ENCODE results near the gene DKKL1. TPM values are rescaled to one million over a fixed set of nuclear protein-coding genes. Genes with fewer than 3 reads are reported as not detected.

The DKKL1 gene
- total and polyA plus RNA-seq, 2 of the 4 experiments (the other 2 are of a cell fraction), result 0.67 TPM; not detected in 1

DNA sequence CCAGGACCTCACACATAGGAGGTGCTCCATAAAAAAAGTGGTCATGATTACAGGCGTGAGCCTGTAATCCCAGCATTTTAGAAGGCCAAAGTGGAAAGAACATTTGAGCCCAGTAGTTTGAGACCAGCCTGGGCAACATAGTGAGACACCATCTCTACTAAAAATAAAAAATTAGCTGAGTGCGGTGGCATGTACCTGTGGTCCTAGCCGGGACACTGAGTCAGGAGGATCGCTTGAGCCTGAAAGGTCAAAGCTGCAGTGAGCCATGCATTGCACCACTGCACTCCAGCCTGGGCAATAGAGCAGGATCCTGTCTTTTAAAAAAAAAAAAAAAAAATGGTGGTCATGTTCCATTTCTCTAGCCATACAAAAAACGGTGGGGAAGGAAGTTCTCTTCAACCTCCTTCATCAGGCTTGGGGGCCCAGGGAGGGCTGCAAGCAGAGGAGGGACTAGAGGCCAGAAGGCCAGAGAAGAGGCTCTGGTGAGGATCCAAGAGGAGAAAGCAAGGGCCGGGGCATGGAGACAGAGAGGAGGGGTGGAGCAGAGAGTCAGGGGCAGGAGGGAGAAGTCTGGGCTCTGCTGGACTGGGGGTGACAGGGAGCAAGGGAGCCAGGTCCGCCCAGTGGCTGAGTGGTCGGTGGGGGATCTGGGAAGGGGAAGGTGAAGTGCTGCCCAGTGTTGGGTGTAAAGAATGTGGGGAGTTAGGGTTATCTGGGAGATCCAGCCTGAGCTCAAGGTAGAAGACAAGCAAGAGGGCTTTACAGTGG is 33.2 kb downstream of the DKKL1 start:
- no peak overlapping the region for H3K4ac ChIP-seq (ENCODE audit: low read depth, low read length)
- H3K14ac ChIP-seq (replicated peaks; ENCODE audit: low read depth, low read length), result no peak overlapping the region
- no peak overlapping the region for H2AK5ac ChIP-seq (ENCODE audit: low read depth, low read length)
- H2BK20ac ChIP-seq (ENCODE audit: low read depth, low read length), result no peak overlapping the region
- H3K9me1 ChIP-seq (ENCODE audit: insufficient read depth, low read length), result no peaks in the 10 kb centered on the region
- no peak overlapping the region for H2BK120ac ChIP-seq (ENCODE audit: low read depth, low read length)
- dilution Hi-C loops (cut with HindIII; ENCODE audit: low sequenced_read_pairs, unreplicated experiment) (no loop called here), in situ Hi-C loops (cut with MboI; ENCODE audit: low sequenced_read_pairs) (loop anchor here (10.0 kb wide), 1 partner anchor 48 kb away; the partner anchor contains the start of gene SLC17A7), intact Hi-C loops (cut with micrococcal nuclease) (no loop called here)
- no peak overlapping the region; the same call in 1 of the 2 replicates for H3K23ac ChIP-seq (ENCODE audit: low read depth, low read length)
- DNase-seq (no peak), ATAC-seq (ENCODE audit: low read depth) (no peak)
- no peak overlapping the region for H3K18ac ChIP-seq (ENCODE audit: low read depth, low read length)
- POLR2A ChIA-PET (ENCODE audit: unreplicated experiment), result interaction anchor here (0.6 kb wide), 1 partner anchor 118 kb away, joined by 3 read pairs; no protein-coding TSS in a partner anchor
- no peak overlapping the region for H3K56ac ChIP-seq (ENCODE audit: extremely low read depth, insufficient read depth, low read length)
- H4K8ac ChIP-seq (ENCODE audit: low read depth in 2 of 2, low read length in 2 of 2), result no peak overlapping the region
- H4K91ac ChIP-seq (ENCODE audit: insufficient read depth, low read depth, low read length), result no peak overlapping the region
- H3K27ac ChIP-seq (ENCODE audit: insufficient read depth, low read length), result no peak overlapping the region
- no peak overlapping the region for H4K5ac ChIP-seq (ENCODE audit: low read depth, low read length)
- BruUV-seq (replicated peaks), result no TSS peak
- no peak overlapping the region for H2BK15ac ChIP-seq (ENCODE audit: low read depth, low read length)
- no peak overlapping the region for H2AFZ ChIP-seq (replicated peaks; ENCODE audit: low read length, poor library complexity)
- H3K4me3 ChIP-seq (ENCODE audit: insufficient read depth, low read depth, low read length), result no peak overlapping the region
- H3K4me2 ChIP-seq (ENCODE audit: low read depth, low read length), result no peak overlapping the region
- peaks cover 64% of the 10 kb centered on the region for H3K27me3 ChIP-seq (ENCODE audit: control insufficient read depth, insufficient read depth, low read length)
- no peaks in the 10 kb centered on the region for H3K79me1 ChIP-seq (ENCODE audit: low read depth in 1 of 2, low read length in 2 of 2)
- no peak overlapping the region for H2BK5ac ChIP-seq (ENCODE audit: low read depth, low read length, poor library complexity, severe bottlenecking)
- WGBS, 2 experiments (ENCODE audit: extremely low coverage in 2 of 2, insufficient read length in 1 of 2), result 86% methylated on average over 4 of the region's 8 CpGs; no CpG with 5 or more reads in 1 of the 2 experiments
- no peaks in the 10 kb centered on the region for H3K4me1 ChIP-seq (ENCODE audit: control insufficient read depth, insufficient read depth, low read length)
- CTCF ChIA-PET, result no interaction called here
- no peaks in the 10 kb centered on the region for H3K36me3 ChIP-seq (ENCODE audit: control insufficient read depth, insufficient read depth, low read length)
- H3K9ac ChIP-seq (ENCODE audit: low read depth, low read length), result no peak overlapping the region
- no peaks in the 10 kb centered on the region for H3K9me3 ChIP-seq (ENCODE audit: control insufficient read depth, insufficient read depth, low read length)
- no peak overlapping the region for H2AK9ac ChIP-seq (replicated peaks; ENCODE audit: low read depth, low read length, poor library complexity)
- no peaks in the 10 kb centered on the region for H4K20me1 ChIP-seq (ENCODE audit: insufficient read depth, low read length)
- no peak for TF ChIP-seq MAZ (IDR thresholded peaks at IDR 0.05; ENCODE audit: borderline replicate concordance, low read depth, low read length)
- no peak for TF ChIP-seq RFX5 (IDR thresholded peaks at IDR 0.05; ENCODE audit: low read depth, low read length)
- no peak for TF ChIP-seq FOS (IDR thresholded peaks at IDR 0.05; ENCODE audit: low read depth, low read length)
- TF ChIP-seq, protein P1, sequence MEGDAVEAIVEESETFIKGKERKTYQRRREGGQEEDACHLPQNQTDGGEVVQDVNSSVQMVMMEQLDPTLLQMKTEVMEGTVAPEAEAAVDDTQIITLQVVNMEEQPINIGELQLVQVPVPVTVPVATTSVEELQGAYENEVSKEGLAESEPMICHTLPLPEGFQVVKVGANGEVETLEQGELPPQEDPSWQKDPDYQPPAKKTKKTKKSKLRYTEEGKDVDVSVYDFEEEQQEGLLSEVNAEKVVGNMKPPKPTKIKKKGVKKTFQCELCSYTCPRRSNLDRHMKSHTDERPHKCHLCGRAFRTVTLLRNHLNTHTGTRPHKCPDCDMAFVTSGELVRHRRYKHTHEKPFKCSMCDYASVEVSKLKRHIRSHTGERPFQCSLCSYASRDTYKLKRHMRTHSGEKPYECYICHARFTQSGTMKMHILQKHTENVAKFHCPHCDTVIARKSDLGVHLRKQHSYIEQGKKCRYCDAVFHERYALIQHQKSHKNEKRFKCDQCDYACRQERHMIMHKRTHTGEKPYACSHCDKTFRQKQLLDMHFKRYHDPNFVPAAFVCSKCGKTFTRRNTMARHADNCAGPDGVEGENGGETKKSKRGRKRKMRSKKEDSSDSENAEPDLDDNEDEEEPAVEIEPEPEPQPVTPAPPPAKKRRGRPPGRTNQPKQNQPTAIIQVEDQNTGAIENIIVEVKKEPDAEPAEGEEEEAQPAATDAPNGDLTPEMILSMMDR (conservative IDR thresholded peaks at IDR 0.05; ENCODE audit: low read depth, low read length), result no peak
- TF ChIP-seq CEBPB (IDR thresholded peaks at IDR 0.05; ENCODE audit: low read depth, low read length), result no peak
- TF ChIP-seq CHD1 (IDR thresholded peaks at IDR 0.05; ENCODE audit: low read depth, low read length), result no peak
- TF ChIP-seq, protein P2, sequence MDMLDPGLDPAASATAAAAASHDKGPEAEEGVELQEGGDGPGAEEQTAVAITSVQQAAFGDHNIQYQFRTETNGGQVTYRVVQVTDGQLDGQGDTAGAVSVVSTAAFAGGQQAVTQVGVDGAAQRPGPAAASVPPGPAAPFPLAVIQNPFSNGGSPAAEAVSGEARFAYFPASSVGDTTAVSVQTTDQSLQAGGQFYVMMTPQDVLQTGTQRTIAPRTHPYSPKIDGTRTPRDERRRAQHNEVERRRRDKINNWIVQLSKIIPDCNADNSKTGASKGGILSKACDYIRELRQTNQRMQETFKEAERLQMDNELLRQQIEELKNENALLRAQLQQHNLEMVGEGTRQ (IDR thresholded peaks at IDR 0.05; ENCODE audit: low read depth, low read length), result no peak
- no peak for TF ChIP-seq BHLHE40 (IDR thresholded peaks at IDR 0.05; ENCODE audit: low read depth, low read length)
- TF ChIP-seq RCOR1 (IDR thresholded peaks at IDR 0.05; ENCODE audit: insufficient replicate concordance, low read length), result no peak
- no peak for TF ChIP-seq SMC3 (IDR thresholded peaks at IDR 0.05; ENCODE audit: low read depth, low read length)
- no peak for TF ChIP-seq POLR2A (IDR thresholded peaks at IDR 0.05; ENCODE audit: low read depth, low read length)
- TF ChIP-seq RAD21 (IDR thresholded peaks at IDR 0.05; ENCODE audit: low read length), result no peak
- TF ChIP-seq NFE2L2 (IDR thresholded peaks at IDR 0.05; ENCODE audit: low read depth, low read length), result no peak
- TF ChIP-seq, protein P3, sequence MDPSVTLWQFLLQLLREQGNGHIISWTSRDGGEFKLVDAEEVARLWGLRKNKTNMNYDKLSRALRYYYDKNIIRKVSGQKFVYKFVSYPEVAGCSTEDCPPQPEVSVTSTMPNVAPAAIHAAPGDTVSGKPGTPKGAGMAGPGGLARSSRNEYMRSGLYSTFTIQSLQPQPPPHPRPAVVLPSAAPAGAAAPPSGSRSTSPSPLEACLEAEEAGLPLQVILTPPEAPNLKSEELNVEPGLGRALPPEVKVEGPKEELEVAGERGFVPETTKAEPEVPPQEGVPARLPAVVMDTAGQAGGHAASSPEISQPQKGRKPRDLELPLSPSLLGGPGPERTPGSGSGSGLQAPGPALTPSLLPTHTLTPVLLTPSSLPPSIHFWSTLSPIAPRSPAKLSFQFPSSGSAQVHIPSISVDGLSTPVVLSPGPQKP (IDR thresholded peaks at IDR 0.05; ENCODE audit: borderline replicate concordance, low read depth, low read length), result no peak
- no peak for TF ChIP-seq MAFK (IDR thresholded peaks at IDR 0.05; ENCODE audit: low read depth, low read length)
